Activated T-helper 1 cell treated with anti-CD3 and anti-CD28 coated beads, Interleukin-12 subunit alpha, Interleukin-12 subunit beta, Interleukin-2, Interleukin-4 antibody, amounts not matched to agents 30 ng/mL and 10 ng/mL and 1 ng/mL, durations not matched to agents 14 hours and 24 hours and 36 hours (primary cell): ENCODE measurements around the gene MCC. TPM values are rescaled to one million over a fixed set of nuclear protein-coding genes. Genes with fewer than 3 reads are reported as not detected.

Experiments used
- DNase-seq: peaks from one replicate; pipeline ENCODE4 v3.0.0; 2021; ENCODE audit warnings: low spot score
- H3K27ac Mint-ChIP-seq: one replicate; pipeline ENCODE4 v1.8.0; 2021; ENCODE audit warnings: mild to moderate bottlenecking, mixed read lengths
- H3K27me3 Mint-ChIP-seq: one replicate; pipeline ENCODE4 v1.8.0; 2022; ENCODE audit warnings: mild to moderate bottlenecking, moderate library complexity, mixed read lengths; ENCODE audit not compliant: insufficient read depth
- H3K36me3 Mint-ChIP-seq: one replicate; pipeline ENCODE4 v1.8.0; 2021; ENCODE audit warnings: low read depth, mixed read lengths
- H3K4me1 Mint-ChIP-seq: one replicate; pipeline ENCODE4 v1.8.0; 2021; ENCODE audit warnings: low read depth, mixed read lengths
- H3K4me3 Mint-ChIP-seq: one replicate; pipeline ENCODE4 v1.8.0; 2021; ENCODE audit warnings: mild to moderate bottlenecking, moderate library complexity, mixed read lengths
- H3K9me3 Mint-ChIP-seq: one replicate; pipeline ENCODE4 v1.8.0; 2021; ENCODE audit warnings: mixed read lengths
- intact Hi-C: fragments of 100-400 bp; cut with micrococcal nuclease; formaldehyde crosslinking; loops from one replicate; pipeline ENCODE4 v1.15.1; 2024
- total RNA-seq: library from RNA; stranded (reverse); gene quantifications from 2 replicates; pipeline ENCODE4 v1.2.3, GENCODE V29; 2022

MCC gene
- total RNA-seq, 1 donor from 2014 or later: 1.3 TPM

DNA sequence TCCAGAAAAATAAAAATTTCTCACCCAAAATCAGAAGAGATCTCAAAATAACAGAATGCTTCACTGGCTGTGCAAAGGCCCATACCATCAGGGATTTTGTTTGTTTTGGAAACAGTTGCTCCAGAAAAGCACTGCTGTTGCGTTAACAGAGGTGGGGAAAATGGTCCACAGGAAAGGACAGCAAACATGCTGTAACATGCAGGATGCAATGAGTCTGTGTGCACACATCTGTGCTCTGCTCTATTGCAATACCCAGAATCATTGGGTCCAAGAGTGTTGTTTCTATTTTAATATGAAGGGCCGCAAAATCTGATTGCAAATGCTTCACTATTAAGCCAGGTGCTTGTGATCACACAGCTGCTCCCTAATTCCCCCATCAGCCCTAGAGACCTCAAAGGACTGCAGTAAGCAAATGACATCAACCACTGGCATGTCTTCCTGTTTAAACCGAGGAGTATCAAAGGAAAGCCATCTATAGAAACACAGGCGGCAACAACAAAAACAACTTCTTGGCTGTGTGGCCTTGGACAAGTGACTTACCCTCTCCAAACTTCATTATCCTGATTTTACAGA, 370.6 kb downstream of the MCC start:
- H3K27ac Mint-ChIP-seq: no peak overlapping the region
- H3K36me3 Mint-ChIP-seq: no peaks in the 10 kb centered on the region
- intact Hi-C loops: no loop called here
- H3K4me3 Mint-ChIP-seq: no peak overlapping the region
- H3K27me3 Mint-ChIP-seq: peaks cover 1% of the 10 kb centered on the region
- no peak for DNase-seq
- H3K9me3 Mint-ChIP-seq: no peaks in the 10 kb centered on the region
- H3K4me1 Mint-ChIP-seq: no peaks in the 10 kb centered on the region

DNA sequence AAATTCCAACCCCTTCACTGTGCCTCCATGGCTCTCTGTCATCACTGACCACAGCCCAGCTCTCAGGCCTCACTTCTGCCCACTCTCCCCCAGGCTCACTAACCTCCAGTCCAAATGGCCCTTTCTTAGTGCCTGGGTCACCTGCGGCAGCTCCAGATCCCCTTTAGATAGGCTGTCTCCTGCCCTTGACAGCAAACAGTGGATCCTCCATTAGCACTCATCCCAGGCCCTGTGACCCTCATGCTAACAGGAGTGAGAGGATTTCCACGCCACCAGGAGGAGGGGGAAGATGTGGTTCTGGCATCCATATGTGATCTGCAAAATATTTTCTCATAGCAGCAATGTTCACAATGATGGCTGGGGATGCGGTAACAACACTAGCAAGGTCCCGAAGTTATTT, 372.3 kb downstream of the MCC start:
- Mint-ChIP-seq H3K27me3 (no peaks in the 10 kb centered on the region), H3K27ac (no peak overlapping the region), H3K9me3 (no peaks in the 10 kb centered on the region), H3K4me1 (no peaks in the 10 kb centered on the region), H3K4me3 (no peak overlapping the region), H3K36me3 (no peaks in the 10 kb centered on the region)
- DNase-seq: no peak
- intact Hi-C loops: no loop called here

DNA sequence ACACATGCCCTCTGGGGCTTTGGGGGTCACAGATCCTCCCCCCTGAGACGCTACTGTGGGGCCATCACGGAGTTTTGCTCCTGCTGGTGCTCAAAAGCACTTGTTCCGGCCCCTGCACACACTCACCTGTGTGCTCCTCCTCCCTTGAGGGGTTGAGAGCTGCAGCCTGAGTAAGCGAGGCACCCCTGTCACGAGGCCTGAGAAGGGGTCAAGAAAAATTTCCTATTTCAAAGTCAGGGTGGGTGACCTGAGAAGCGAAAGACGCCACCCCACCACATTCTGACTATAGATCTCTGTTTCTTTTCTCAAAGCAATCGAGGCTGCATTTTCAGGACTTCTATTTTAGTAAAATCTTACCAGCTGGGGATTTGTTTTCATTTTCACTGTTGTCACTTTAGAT, 373.2 kb downstream of the MCC start:
- Mint-ChIP-seq H3K36me3 (no peaks in the 10 kb centered on the region), H3K4me3 (no peak overlapping the region), H3K27me3 (no peaks in the 10 kb centered on the region), H3K4me1 (no peaks in the 10 kb centered on the region), H3K27ac (no peak overlapping the region), H3K9me3 (no peaks in the 10 kb centered on the region)
- intact Hi-C loops: no loop called here
- DNase-seq: no peak

DNA sequence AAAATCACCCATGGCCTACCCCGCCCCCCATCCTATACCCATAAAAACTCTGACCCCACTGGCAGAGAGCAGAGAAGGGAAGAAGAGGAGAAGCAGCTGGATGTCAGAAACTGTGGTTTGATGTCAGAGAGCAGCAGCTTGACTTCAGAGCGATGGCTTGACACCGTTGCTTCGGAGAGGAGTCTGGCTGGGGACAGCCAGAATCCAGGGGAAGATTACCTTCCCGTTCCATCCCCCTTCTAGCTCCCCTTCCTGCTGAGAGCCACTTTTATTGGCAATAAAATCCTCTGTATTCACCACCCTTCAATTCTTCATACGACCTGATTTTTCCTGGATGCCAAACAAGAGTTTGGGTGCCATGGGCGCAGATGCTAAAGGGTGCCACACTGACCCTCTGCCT, 373.7 kb downstream of the MCC start:
- no peak overlapping the region for H3K4me3 Mint-ChIP-seq
- no peaks in the 10 kb centered on the region for H3K27me3 Mint-ChIP-seq
- no peaks in the 10 kb centered on the region for H3K9me3 Mint-ChIP-seq
- H3K36me3 Mint-ChIP-seq: no peaks in the 10 kb centered on the region
- no peak for DNase-seq
- intact Hi-C loops: no loop called here
- no peak overlapping the region for H3K27ac Mint-ChIP-seq
- no peaks in the 10 kb centered on the region for H3K4me1 Mint-ChIP-seq

DNA sequence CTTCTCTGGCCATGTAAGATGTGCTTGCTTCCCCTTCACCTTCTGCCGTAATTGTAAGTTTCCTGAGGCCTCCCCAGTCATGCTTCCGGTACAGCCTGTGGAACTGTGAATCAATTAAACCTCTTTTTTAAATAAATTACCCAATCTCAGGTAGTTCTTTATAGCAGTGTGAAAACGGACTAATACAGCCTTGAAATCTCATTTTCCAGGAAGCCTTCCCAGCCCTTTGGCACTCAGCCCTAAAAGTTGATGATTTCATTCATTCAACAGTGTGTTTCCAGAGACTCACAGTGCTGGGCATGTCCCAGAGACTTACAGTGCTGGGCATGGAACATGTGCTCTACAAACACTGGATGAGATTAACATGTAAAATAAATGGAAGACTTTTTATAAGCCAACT, 375.8 kb downstream of the MCC start:
- intact Hi-C loops: no loop called here
- no peak for DNase-seq
- Mint-ChIP-seq H3K4me3 (no peak overlapping the region), H3K36me3 (no peaks in the 10 kb centered on the region), H3K27ac (no peak overlapping the region), H3K27me3 (no peaks in the 10 kb centered on the region), H3K9me3 (no peaks in the 10 kb centered on the region), H3K4me1 (no peaks in the 10 kb centered on the region)

DNA sequence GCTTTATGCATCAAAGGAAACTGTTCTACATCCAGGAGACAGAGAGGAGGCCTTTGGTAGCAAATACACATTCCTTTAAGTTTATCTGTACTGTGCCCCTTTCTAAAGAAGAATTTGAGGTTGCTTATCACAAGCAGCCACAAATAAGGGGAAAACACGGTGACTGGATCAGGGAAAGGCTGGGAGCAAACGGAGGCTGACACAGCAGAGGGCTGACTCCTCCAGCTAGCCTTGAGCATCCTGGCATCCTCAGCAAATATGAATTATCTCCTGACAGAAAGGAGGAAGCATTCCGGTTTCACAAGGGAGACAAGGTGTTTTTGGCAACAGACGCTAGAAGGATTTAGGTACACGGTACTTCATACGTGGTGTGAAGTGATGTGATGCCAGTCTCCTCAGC, 378.1 kb downstream of the MCC start:
- Mint-ChIP-seq H3K9me3 (no peaks in the 10 kb centered on the region), H3K4me1 (no peaks in the 10 kb centered on the region), H3K36me3 (no peaks in the 10 kb centered on the region), H3K4me3 (no peak overlapping the region), H3K27me3 (peaks cover 2% of the 10 kb centered on the region), H3K27ac (no peak overlapping the region)
- intact Hi-C loops: no loop called here
- no peak for DNase-seq

DNA sequence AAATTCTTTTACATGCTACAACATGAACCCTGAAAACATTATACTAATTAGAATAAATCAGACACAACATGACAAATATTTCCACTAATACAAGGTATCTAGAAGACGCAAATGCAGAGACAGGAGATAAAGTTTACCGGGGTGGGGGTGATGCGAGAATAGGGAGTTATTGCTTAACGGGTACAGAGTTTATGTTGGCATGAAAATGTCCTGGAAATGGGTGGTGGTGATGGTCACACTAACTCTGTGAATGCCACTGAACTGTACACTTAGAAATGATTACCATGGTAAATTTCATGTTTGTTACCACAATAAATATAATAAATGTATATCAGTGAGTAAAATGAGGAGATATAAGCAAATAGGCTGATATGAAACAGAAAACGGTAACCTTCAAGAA, 378.9 kb downstream of the MCC start:
- no peak overlapping the region for H3K27ac Mint-ChIP-seq
- H3K36me3 Mint-ChIP-seq: no peaks in the 10 kb centered on the region
- no peaks in the 10 kb centered on the region for H3K4me1 Mint-ChIP-seq
- no peak for DNase-seq
- intact Hi-C loops: no loop called here
- no peaks in the 10 kb centered on the region for H3K9me3 Mint-ChIP-seq
- H3K4me3 Mint-ChIP-seq: no peak overlapping the region
- H3K27me3 Mint-ChIP-seq: peaks cover 2% of the 10 kb centered on the region

DNA sequence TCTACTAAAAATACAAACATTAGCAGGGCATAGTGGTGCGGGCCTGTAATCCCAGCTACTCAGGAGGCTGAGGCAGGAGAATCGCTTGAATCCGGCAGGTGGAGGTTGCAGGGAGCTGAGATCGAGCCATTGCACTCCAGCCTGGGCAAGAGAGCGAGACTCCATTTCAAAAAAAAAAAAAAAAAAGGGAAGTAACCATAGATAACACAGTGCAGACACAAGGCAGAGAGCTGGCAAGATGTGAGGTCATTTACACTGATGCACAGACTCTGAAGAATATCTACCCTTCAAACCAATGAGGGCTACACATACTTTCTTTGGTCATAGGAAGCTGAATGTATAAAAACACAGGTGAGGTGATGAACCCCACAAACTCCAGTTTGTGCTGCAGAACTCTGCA, 379.8 kb downstream of the MCC start:
- no peak for DNase-seq
- Mint-ChIP-seq H3K4me1 (no peaks in the 10 kb centered on the region), H3K36me3 (no peaks in the 10 kb centered on the region), H3K9me3 (no peaks in the 10 kb centered on the region), H3K27ac (no peak overlapping the region), H3K27me3 (peaks cover 2% of the 10 kb centered on the region), H3K4me3 (no peak overlapping the region)
- intact Hi-C loops: no loop called here

DNA sequence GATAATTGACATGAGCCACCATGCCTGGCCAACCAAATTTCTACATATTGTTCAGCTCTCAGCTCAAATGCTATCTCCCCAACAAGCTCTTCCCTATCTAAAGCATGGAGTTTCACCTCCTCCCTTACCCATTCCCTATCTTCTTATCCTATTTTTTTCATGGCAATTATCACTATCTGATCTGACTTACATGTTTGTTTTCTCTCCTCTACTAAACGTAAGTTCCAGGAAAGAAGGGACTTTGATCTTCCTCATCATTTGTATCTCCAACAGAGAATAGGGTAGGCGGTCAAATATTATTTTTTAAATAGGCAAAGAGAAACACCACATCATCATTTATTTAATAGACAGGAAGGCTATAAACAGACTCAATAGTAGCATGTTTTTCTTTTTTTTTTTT, 381.4 kb downstream of the MCC start:
- H3K36me3 Mint-ChIP-seq: no peaks in the 10 kb centered on the region
- H3K4me1 Mint-ChIP-seq: no peaks in the 10 kb centered on the region
- H3K4me3 Mint-ChIP-seq: no peak overlapping the region
- peaks cover 2% of the 10 kb centered on the region for H3K27me3 Mint-ChIP-seq
- intact Hi-C loops: no loop called here
- no peaks in the 10 kb centered on the region for H3K9me3 Mint-ChIP-seq
- DNase-seq: no peak
- H3K27ac Mint-ChIP-seq: no peak overlapping the region

DNA sequence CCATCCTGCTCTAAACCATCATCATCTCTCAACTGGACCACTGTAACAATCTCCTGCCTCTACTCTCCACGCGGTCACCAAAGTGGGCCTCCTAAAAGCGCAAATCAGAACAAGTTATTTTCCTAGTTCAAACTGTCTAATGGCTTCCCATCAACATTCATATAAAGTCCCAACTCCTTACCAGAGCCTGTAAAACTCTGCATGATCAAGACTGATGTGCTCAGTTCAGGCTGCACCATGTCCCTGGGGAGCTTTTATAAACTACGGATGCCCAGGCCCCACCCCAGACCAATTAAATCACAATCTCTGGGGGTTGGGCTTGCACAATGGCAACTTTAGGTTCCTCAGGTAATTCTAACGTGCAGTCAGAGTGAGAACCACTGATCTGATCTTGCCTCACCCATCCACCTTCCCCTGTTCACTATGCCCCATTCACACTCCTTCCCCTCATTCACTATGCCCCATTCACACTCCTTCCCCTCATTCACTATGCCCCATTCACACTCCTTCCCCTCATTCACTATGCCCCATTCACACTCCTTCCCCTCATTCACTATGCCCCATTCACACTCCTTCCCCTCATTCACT, 382.5 kb downstream of the MCC start:
- H3K9me3 Mint-ChIP-seq: no peaks in the 10 kb centered on the region

DNA sequence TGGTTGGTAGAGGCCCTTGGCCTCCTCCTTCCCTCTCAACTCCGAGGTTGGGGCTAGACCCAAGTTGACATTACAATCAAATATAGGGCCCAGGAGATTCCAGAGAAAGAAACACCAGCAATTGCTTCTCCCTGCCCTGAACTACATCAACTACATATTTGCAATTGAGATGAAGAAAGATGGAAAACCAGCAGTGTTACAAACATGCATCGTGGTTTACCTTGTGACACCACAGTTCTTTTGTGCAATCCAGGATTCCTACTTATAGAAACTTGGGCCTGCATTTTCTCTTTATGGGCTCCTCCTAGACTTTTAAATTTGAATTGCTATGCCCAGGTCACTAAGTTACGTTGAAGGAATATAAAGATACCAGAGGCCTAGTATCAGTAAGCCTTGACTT, 384.9 kb downstream of the MCC start:
- Mint-ChIP-seq H3K4me3 (no peak overlapping the region), H3K4me1 (no peaks in the 10 kb centered on the region), H3K9me3 (no peaks in the 10 kb centered on the region), H3K27me3 (peaks cover 4% of the 10 kb centered on the region), H3K27ac (no peak overlapping the region), H3K36me3 (no peaks in the 10 kb centered on the region)
- intact Hi-C loops: no loop called here
- DNase-seq: no peak

More for the DNA sequence above, 382.5 kb downstream of the MCC start:
- no peaks in the 10 kb centered on the region for H3K36me3 Mint-ChIP-seq
- intact Hi-C loops: no loop called here
- no peak overlapping the region for H3K27ac Mint-ChIP-seq
- H3K27me3 Mint-ChIP-seq: peaks cover 2% of the 10 kb centered on the region
- H3K4me3 Mint-ChIP-seq: no peak overlapping the region
- no peaks in the 10 kb centered on the region for H3K4me1 Mint-ChIP-seq
- no peak for DNase-seq

DNA sequence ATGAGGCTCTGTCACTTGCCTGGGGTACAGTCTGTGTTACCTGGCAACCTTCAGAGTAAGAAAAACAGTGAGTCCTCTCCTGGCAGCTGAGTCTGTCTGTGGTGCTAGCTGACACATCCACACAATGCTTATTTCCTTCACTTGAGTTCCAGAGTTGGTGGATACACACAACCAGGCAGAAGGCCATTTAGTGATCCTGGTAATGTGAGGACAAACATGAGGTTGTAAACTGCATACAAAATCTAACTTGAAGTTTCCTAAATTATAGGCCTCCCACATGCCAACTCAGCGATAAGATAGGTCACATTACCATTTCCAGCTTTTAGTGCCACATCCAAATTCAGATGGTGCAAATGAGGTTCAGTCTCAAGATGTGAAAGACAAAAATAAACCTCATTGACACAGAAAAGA, 386.1 kb downstream of the MCC start:
- Mint-ChIP-seq H3K27ac (no peak overlapping the region), H3K4me3 (no peak overlapping the region), H3K27me3 (peaks cover 4% of the 10 kb centered on the region), H3K4me1 (no peaks in the 10 kb centered on the region), H3K36me3 (no peaks in the 10 kb centered on the region), H3K9me3 (no peaks in the 10 kb centered on the region)
- intact Hi-C loops: no loop called here
- no peak for DNase-seq

DNA sequence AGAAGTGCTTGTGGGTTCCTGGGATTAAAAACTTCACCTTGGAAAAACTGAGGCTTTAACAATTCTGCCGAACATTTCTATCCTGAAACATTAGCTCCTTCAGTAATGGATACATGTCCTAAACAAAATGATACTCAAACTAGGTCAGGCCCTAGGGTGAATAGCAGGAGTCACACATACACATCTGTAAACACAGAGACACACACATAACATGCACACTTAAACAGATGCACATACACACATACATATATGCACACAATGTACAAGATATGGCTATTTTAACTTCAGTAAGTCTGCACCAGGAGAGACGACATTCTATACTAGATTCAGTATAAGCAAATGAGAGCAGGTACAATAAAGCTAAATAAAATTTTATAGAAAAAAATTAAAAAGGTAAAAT, 387.3 kb downstream of the MCC start:
- H3K9me3 Mint-ChIP-seq: no peaks in the 10 kb centered on the region
- H3K36me3 Mint-ChIP-seq: no peaks in the 10 kb centered on the region
- no peak for DNase-seq
- peaks cover 4% of the 10 kb centered on the region for H3K27me3 Mint-ChIP-seq
- H3K4me3 Mint-ChIP-seq: no peak overlapping the region
- no peak overlapping the region for H3K27ac Mint-ChIP-seq
- no peaks in the 10 kb centered on the region for H3K4me1 Mint-ChIP-seq
- intact Hi-C loops: no loop called here

DNA sequence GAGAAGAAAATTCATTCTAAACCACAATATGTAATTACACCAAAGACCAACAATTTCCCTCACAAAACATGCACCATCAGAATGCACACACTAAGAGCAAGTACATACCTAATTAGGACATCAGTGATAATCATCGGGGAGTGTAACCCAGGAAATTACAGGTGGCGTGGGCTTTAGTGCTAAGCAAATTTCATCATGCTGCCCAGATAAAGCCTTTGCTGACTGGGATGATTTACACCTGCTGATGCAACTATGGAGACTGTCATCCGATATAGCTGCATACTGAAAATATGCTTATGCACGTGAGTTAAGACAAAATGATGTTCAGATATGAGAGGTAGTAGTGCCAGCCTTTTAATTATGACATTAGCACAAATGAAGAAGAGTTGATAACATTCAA, 388.4 kb downstream of the MCC start:
- Mint-ChIP-seq H3K4me3 (no peak overlapping the region), H3K36me3 (no peaks in the 10 kb centered on the region), H3K27me3 (peaks cover 4% of the 10 kb centered on the region), H3K4me1 (no peaks in the 10 kb centered on the region), H3K9me3 (no peaks in the 10 kb centered on the region), H3K27ac (no peak overlapping the region)
- intact Hi-C loops: no loop called here
- no peak for DNase-seq
